ENCODE results near the gene NTNG2.

The NTNG2 gene

DNA sequence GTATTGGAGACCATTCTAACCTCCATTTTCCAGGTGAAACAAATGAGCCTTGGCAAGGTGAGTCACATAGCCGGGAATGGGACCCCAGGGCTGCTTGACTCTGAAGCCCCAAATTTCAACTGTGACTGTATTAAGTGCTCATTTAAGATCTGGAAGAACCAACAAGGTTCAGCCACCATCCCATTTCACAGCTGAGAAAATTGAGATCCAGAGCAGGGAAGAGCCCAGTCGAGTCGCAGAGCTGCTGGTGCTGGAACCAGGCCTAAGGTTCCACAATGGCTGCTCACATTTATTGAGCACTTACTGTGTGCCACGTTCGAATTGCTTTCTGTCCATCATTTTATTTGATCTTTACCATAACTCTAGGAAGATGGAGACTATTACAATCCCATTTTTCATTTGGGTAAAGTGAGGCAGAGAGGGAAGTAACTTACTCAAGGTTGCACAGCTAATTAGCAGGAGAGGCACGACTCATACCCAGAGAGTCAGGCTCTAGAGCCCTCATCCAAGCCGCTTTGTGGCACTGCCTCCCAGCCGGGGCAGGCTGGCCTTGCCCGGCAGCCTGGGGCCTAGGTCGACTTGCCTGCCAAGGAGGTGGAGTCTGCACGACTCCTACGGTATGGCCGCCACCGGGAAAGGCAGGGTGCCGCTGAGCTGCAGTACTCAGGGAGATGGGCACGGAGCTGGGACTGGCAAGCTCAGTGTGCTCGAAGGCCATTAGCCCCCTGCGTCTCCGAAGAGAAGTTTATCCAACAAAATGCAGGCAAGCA lies 4.3 kb upstream of the NTNG2 start:
- POLR2A ChIA-PET, result no interaction called here
- CTCF ChIA-PET, result interaction anchor here (0.7 to 7.4 kb wide), 2 partner anchors 12 to 208 kb away, joined by 4 to 46 read pairs; no protein-coding TSS in a partner anchor
- no peak overlapping the region for H3K27ac ChIP-seq (ENCODE audit: extremely low read depth, low read depth, low read length)

DNA sequence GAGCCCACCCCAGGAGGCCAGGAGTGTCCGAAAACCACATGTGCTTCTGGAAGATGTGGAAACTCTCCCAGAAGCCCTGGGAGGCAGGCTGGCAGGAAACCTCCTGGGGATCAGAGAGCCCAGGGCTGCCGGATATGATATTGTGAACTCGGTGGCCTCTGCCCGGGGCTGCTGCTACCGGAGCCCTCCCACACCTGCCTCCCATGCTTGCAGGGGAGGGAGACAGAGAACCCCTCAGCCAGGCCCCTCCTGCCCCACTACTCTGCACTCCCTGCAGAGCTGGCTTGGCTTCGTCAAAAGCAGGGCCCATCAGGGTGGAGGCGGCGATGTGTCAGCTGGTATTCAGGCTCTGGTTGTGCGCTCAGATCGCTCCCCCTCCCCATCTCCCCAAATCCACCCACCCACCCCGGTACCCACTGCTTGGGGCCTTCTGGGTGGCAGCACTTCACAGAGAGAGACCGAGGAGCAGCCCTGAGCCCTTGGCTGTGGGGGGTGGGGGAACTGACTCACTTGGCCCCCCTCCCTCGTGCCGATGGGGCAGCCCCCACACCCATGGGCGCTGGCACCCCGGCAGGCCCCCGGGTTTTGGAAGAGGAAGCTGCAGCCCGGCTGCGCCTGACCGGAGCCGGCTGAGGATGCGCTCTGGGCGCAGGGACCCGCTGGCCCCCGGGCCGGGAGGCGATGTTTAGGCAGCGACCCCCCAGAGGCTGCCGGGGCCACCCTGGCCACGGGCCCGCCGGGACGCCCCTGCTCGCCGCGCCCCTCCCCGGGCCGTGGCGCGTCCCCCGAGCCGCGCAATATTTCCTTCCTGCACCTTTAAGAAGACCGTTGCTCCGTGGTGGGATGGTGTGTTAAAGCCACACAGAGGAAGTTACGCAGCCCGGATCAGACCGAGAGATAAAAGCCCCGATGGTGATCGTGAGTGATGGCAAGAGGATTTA lies 786 bp upstream of the NTNG2 start:
- CTCF ChIA-PET, result interaction anchor here (2.7 to 7.4 kb wide), 2 partner anchors 8 to 75 kb away, joined by 15 to 46 read pairs; no protein-coding TSS in a partner anchor
- H3K4me1 ChIP-seq (ENCODE audit: control insufficient read depth, insufficient read depth, low read length), result no peaks in the 10 kb centered on the region; the same call in 1 of the 2 replicates
- H3K9me3 ChIP-seq (ENCODE audit: control insufficient read depth, insufficient read depth, low read depth, low read length), result no peaks in the 10 kb centered on the region
- H3K27ac ChIP-seq (ENCODE audit: extremely low read depth, low read depth, low read length), result 0 out of 2 replicates have a peak overlapping the region, but pooled peaks have one; percentile 16
- POLR2A ChIA-PET, result interaction anchor here (0.7 kb wide), 1 partner anchor 9 kb away, joined by 4 read pairs; no protein-coding TSS in a partner anchor
- no peaks in the 10 kb centered on the region for H3K36me3 ChIP-seq (ENCODE audit: control insufficient read depth in 2 of 2, insufficient read depth in 1 of 2, low read length in 2 of 2)
- H3K4me3 ChIP-seq (ENCODE audit: low read depth, low read length), result peak overlapping the region; percentile 55
- TF ChIP-seq, protein P1, sequence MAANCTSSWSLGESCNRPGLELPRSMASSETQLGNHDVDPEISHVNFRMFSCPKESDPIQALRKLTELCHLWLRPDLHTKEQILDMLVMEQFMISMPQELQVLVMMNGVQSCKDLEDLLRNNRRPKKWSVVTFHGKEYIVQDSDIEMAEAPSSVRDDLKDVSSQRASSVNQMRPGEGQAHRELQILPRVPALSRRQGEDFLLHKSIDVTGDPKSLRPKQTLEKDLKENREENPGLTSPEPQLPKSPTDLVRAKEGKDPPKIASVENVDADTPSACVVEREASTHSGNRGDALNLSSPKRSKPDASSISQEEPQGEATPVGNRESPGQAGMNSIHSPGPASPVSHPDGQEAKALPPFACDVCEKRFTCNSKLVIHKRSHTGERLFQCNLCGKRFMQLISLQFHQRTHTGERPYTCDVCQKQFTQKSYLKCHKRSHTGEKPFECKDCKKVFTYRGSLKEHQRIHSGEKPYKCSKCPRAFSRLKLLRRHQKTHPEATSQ (tag by site-specific recombination; IDR thresholded peaks at IDR 0.05), result no peak
- TF ChIP-seq ZNF132 (tag by site-specific recombination; IDR thresholded peaks at IDR 0.05; ENCODE audit: borderline replicate concordance) (no peak), BCL11B (tag by site-specific recombination; IDR thresholded peaks at IDR 0.05; ENCODE audit: low read depth) (no peak), ZNF354C (tag by site-specific recombination; IDR thresholded peaks at IDR 0.05; ENCODE audit: borderline replicate concordance, low read depth) (no peak), ZNF548 (tag by site-specific recombination; IDR thresholded peaks at IDR 0.05) (no peak), ZNF292 (tag by site-specific recombination; IDR thresholded peaks at IDR 0.05; ENCODE audit: borderline replicate concordance, low read depth) (no peak), MYNN (tag by site-specific recombination; IDR thresholded peaks at IDR 0.05; ENCODE audit: borderline replicate concordance) (peak; percentile 39; the same call in 1 of the 2 replicates), ZNF791 (tag by site-specific recombination; IDR thresholded peaks at IDR 0.05) (no peak), KLF8 (tag by site-specific recombination; IDR thresholded peaks at IDR 0.05) (no peak), HOXC10 (CRISPR knock-in tag; IDR thresholded peaks at IDR 0.05) (no peak), ZIC2 (tag by site-specific recombination; IDR thresholded peaks at IDR 0.05) (peak; percentile 93), ZNF521 (tag by site-specific recombination; IDR thresholded peaks at IDR 0.05) (no peak), MZF1 (tag by site-specific recombination; IDR thresholded peaks at IDR 0.05; ENCODE audit: borderline replicate concordance) (no peak), ZNF785 (tag by site-specific recombination; IDR thresholded peaks at IDR 0.05) (no peak), ZNF23 (tag by site-specific recombination; IDR thresholded peaks at IDR 0.05; ENCODE audit: borderline replicate concordance) (no peak), ZNF843 (tag by site-specific recombination; IDR thresholded peaks at IDR 0.05) (no peak), EGR2 (tag by site-specific recombination; IDR thresholded peaks at IDR 0.05; ENCODE audit: low read depth) (peak; percentile 60), ZNF140 (tag by site-specific recombination; IDR thresholded peaks at IDR 0.05) (no peak), KLF9 (tag by site-specific recombination; IDR thresholded peaks at IDR 0.05; ENCODE audit: low read depth) (no peak), ZBTB21 (tag by site-specific recombination; IDR thresholded peaks at IDR 0.05) (no peak), REPIN1 (tag by site-specific recombination; IDR thresholded peaks at IDR 0.05; ENCODE audit: low read depth) (no peak), ZSCAN23 (tag by site-specific recombination; IDR thresholded peaks at IDR 0.05) (no peak), ZNF404 (tag by site-specific recombination; IDR thresholded peaks at IDR 0.05) (no peak), OSR2 (tag by site-specific recombination; IDR thresholded peaks at IDR 0.05) (peak; percentile 87), ZNF654 (tag by site-specific recombination; IDR thresholded peaks at IDR 0.05; ENCODE audit: low read depth) (no peak)
- TF ChIP-seq, protein P2, sequence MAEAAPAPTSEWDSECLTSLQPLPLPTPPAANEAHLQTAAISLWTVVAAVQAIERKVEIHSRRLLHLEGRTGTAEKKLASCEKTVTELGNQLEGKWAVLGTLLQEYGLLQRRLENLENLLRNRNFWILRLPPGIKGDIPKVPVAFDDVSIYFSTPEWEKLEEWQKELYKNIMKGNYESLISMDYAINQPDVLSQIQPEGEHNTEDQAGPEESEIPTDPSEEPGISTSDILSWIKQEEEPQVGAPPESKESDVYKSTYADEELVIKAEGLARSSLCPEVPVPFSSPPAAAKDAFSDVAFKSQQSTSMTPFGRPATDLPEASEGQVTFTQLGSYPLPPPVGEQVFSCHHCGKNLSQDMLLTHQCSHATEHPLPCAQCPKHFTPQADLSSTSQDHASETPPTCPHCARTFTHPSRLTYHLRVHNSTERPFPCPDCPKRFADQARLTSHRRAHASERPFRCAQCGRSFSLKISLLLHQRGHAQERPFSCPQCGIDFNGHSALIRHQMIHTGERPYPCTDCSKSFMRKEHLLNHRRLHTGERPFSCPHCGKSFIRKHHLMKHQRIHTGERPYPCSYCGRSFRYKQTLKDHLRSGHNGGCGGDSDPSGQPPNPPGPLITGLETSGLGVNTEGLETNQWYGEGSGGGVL (tag by site-specific recombination; IDR thresholded peaks at IDR 0.05), result peak; percentile 54
- TF ChIP-seq, protein P3, sequence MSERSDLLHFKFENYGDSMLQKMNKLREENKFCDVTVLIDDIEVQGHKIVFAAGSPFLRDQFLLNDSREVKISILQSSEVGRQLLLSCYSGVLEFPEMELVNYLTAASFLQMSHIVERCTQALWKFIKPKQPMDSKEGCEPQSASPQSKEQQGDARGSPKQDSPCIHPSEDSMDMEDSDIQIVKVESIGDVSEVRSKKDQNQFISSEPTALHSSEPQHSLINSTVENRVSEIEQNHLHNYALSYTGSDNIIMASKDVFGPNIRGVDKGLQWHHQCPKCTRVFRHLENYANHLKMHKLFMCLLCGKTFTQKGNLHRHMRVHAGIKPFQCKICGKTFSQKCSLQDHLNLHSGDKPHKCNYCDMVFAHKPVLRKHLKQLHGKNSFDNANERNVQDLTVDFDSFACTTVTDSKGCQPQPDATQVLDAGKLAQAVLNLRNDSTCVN (tag by site-specific recombination; optimal IDR thresholded peaks at IDR 0.05), result no peak

More for the DNA sequence above, 4.3 kb upstream of the NTNG2 start:
- peak; percentile 92 for TF ChIP-seq ZNF664 (tag by site-specific recombination; IDR thresholded peaks at IDR 0.05)
- TF ChIP-seq ZNF248 (tag by site-specific recombination; IDR thresholded peaks at IDR 0.05), result no peak
- TF ChIP-seq ZNF114 (tag by site-specific recombination; IDR thresholded peaks at IDR 0.05), result no peak
- TF ChIP-seq ZNF76 (tag by site-specific recombination; IDR thresholded peaks at IDR 0.05; ENCODE audit: borderline replicate concordance, low read depth), result no peak
- no peak for TF ChIP-seq RBAK (tag by site-specific recombination; IDR thresholded peaks at IDR 0.05)
- no peak for TF ChIP-seq WT1 (tag by site-specific recombination; IDR thresholded peaks at IDR 0.05)
- Histone ChIP-seq H3K36me3 (ENCODE audit: control insufficient read depth in 2 of 2, insufficient read depth in 1 of 2, low read length in 2 of 2) (no peaks in the 10 kb centered on the region), H3K9me3 (ENCODE audit: control insufficient read depth, insufficient read depth, low read depth, low read length) (no peaks in the 10 kb centered on the region), H3K4me1 (ENCODE audit: control insufficient read depth, insufficient read depth, low read length) (no peaks in the 10 kb centered on the region; the same call in 1 of the 2 replicates), H3K4me3 (ENCODE audit: low read depth, low read length) (no peak overlapping the region)
